Naive thymus-derived CD4-positive, alpha-beta T cell (primary cell): ENCODE results near the gene PTPRE. TPM values are rescaled to one million over a fixed set of nuclear protein-coding genes. Genes with fewer than 3 reads are reported as not detected.
A peak's percentile ranks its signal among the peaks of the same experiment; 100 is the strongest.

ENCODE experiments used
- ATAC-seq: fragments of 150-1000 bp; cut with Tn5 transposase; 2 replicates; pipeline ENCODE4 v1.10.0; 2021; ENCODE audit warnings: mild to moderate bottlenecking, moderate library complexity
- CTCF ChIA-PET: fragments of 350-600 bp; sonication (Branson Sonifier 250); formaldehyde crosslinking; loops from one replicate; lab custom pipeline; 2021; ENCODE audit warnings: antibody characterized with exemption; lab: Charles Lee
- POLR2A ChIA-PET: fragments of 350-600 bp; sonication (Branson Sonifier 250); formaldehyde crosslinking; loops from one replicate; lab custom pipeline; 2021; ENCODE audit warnings: antibody characterized with exemption, inconsistent platforms; lab: Charles Lee
- DNase-seq, 9 donors: peaks; one replicate each; pipeline versions ENCODE4 v3.0.0 to v3.0.0-alpha.2; 2020 to 2022; ENCODE audit warnings: mixed read lengths in 1 of 9
- H3K27ac ChIP-seq: one replicate; pipeline ENCODE4 v1.7.0; 2013; ENCODE audit warnings: mild to moderate bottlenecking, low read depth, low read length, moderate library complexity
- H3K27me3 ChIP-seq, 2 donors: one replicate each; pipeline ENCODE4 v1.7.0; 2013; ENCODE audit warnings: low read length in 2 of 2, mild to moderate bottlenecking in 2 of 2, moderate library complexity in 2 of 2; ENCODE audit not compliant: control insufficient read depth in 2 of 2, insufficient read depth in 2 of 2
- H3K36me3 ChIP-seq, 3 experiments: 1 replicate in 2 of 3; 2 replicates in 1 of 3; pipeline ENCODE4 v1.7.0; 2013; ENCODE audit warnings: low read length in 3 of 3, mild to moderate bottlenecking in 3 of 3, moderate library complexity in 1 of 3; ENCODE audit not compliant: insufficient read depth in 3 of 3, control insufficient read depth in 2 of 3
- H3K4me1 ChIP-seq, 2 donors: one replicate each; pipeline ENCODE4 v1.7.0; 2013; ENCODE audit warnings: low read length in 2 of 2, mild to moderate bottlenecking in 2 of 2, moderate library complexity in 1 of 2; ENCODE audit not compliant: control insufficient read depth in 2 of 2, insufficient read depth in 2 of 2
- H3K4me3 ChIP-seq: 2 replicates; pipeline ENCODE4 v1.7.0; 2013; ENCODE audit warnings: mild to moderate bottlenecking, low read length
- H3K9me3 ChIP-seq, 3 experiments: 1 replicate in 2 of 3; 2 replicates in 1 of 3; pipeline ENCODE4 v1.7.0; 2013; ENCODE audit warnings: low read length in 3 of 3; ENCODE audit not compliant: control insufficient read depth in 2 of 3
- H3K27ac Mint-ChIP-seq, 9 donors: one replicate each; pipeline ENCODE4 v1.8.0; 2020 to 2022; ENCODE audit warnings: mixed read lengths in 9 of 9, mild to moderate bottlenecking in 8 of 9, moderate library complexity in 5 of 9, inconsistent platforms in 2 of 9
- H3K27me3 Mint-ChIP-seq, 5 donors: one replicate each; pipeline ENCODE4 v1.8.0; 2021 to 2022; ENCODE audit warnings: mixed read lengths in 5 of 5, mild to moderate bottlenecking in 1 of 5
- H3K36me3 Mint-ChIP-seq, 5 donors: one replicate each; pipeline ENCODE4 v1.8.0; 2020 to 2022; ENCODE audit warnings: mixed read lengths in 5 of 5, mild to moderate bottlenecking in 3 of 5, inconsistent platforms in 1 of 5
- H3K4me1 Mint-ChIP-seq, 7 donors: one replicate each; pipeline ENCODE4 v1.8.0; 2020 to 2022; ENCODE audit warnings: mixed read lengths in 7 of 7, mild to moderate bottlenecking in 3 of 7, inconsistent platforms in 1 of 7
- H3K4me3 Mint-ChIP-seq, 10 donors: one replicate each; pipeline ENCODE4 v1.8.0; 2020 to 2022; ENCODE audit warnings: mild to moderate bottlenecking in 10 of 10, mixed read lengths in 10 of 10, moderate library complexity in 6 of 10, inconsistent platforms in 2 of 10
- H3K9me3 Mint-ChIP-seq, 11 donors: one replicate each; pipeline ENCODE4 v1.8.0; 2020 to 2022; ENCODE audit warnings: mixed read lengths in 11 of 11, mild to moderate bottlenecking in 4 of 11, inconsistent platforms in 1 of 11, moderate library complexity in 1 of 11
- intact Hi-C, 2 donors: fragments of 100-400 bp; cut with micrococcal nuclease; formaldehyde crosslinking; loops; one replicate each; pipeline ENCODE4 v1.15.1; 2023
- polyA plus RNA-seq, 2 donors: library from polyadenylated mRNA; unstranded; fragments of 300-500 nt; fragmentation: Illumina TruSeq; gene quantifications; one replicate each; pipeline ENCODE4 v1.2.3, GENCODE V29; 2021
- total RNA-seq, 6 experiments: library from RNA in 5 of 6; stranded (reverse) in 5 of 6; gene quantifications; 1 replicate in 5 of 6; 2 replicates in 1 of 6; pipeline ENCODE4 v1.2.3 and lab custom pipeline; 2021 to 2026

Gene PTPRE, protein sequence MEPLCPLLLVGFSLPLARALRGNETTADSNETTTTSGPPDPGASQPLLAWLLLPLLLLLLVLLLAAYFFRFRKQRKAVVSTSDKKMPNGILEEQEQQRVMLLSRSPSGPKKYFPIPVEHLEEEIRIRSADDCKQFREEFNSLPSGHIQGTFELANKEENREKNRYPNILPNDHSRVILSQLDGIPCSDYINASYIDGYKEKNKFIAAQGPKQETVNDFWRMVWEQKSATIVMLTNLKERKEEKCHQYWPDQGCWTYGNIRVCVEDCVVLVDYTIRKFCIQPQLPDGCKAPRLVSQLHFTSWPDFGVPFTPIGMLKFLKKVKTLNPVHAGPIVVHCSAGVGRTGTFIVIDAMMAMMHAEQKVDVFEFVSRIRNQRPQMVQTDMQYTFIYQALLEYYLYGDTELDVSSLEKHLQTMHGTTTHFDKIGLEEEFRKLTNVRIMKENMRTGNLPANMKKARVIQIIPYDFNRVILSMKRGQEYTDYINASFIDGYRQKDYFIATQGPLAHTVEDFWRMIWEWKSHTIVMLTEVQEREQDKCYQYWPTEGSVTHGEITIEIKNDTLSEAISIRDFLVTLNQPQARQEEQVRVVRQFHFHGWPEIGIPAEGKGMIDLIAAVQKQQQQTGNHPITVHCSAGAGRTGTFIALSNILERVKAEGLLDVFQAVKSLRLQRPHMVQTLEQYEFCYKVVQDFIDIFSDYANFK
- 100 to 1,000 TPM in 1 of 5 experiments, 10 to 100 TPM in 4; 25.4 to 237 (median 29.1) TPM for total RNA-seq
- 1 to 10 TPM; 6.6 to 9.4 TPM for polyA plus RNA-seq
- 35.0 reads per million, percentile 63 among the genes with 10 or more reads in this experiment for total RNA-seq (lab: John Stamatoyannopoulos, UW)

DNA sequence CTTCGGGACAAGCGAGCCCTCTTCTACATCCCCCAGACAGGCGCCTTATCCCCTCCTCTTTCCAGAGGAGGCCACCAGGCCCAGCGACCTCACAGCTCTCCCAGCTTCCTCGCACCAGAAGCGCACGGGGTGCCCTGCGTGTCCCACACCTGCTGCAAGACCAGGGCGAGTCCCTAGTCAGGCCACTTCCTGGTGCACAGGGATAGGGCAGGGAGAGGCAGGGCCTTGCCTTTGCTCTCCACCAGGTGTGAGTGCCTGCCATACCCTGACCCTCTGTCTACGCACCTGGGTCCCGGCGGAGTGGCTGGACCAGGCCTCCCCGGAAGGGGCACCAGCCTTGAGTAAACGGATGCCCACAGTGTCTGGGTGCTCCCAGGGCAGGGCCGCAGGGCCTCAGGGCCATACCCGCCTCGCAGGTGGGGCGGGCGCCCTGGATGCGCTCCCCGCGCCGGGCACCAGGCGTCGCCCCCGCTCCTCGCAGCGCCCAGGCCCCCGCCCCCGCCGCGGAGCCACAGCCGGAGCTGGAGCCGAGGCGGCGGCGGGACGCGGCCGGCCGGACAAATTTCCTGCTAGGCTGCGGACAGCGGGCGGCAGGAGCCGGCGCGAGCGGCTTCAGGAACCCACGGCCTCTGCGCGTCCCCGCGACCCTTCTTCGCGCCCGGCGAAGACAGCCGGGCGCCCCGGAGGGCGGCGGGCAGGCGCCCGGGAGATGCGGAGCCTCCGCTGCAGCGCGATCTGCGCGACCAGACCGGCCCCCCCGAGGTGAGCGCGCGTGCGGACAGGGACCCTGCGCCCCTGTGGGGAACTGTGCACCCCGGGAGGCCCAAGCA, at the start of gene PTPRE:
Gene PTPRE (plus strand): TSS at position 556 of the 830 bp plus-strand sequence. CDS start 133,779 bp downstream, outside the sequence.
- ChIA-PET CTCF (interaction anchor here (0.6 to 2.4 kb wide), 9 partner anchors 101 to 300 kb away, joined by 3 to 14 read pairs (median 3); no protein-coding TSS in a partner anchor), POLR2A (no interaction called here)

DNA sequence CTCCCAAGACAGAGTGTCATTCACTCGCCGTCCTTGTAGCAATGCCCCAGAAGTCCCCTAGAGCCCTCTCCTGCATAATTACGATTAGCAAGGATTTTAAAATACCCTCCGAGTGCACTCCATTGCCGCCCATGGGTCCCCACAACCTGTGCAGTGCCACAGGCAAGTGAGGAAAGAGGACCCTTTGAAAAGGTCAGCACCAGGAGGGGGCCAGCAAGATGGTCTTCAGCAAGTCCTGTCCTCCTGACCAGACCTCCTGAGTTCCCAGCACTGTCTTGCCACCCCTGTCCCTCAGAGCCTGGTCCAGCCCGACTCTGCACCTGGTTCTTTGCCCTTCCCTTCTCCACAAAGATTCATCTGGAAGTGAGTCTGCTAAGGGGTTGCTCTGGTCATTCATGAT, 46.3 kb upstream of the PTPRE start:
- DNase-seq (no peak), ATAC-seq (no peak)
- H3K4me1 ChIP-seq: no peaks in the 10 kb centered on the region
- intact Hi-C loops: no loop called here
- no peaks in the 10 kb centered on the region for H3K36me3 ChIP-seq
- no peaks in the 10 kb centered on the region for H3K27me3 ChIP-seq
- H3K4me1 Mint-ChIP-seq: no peaks in the 10 kb centered on the region
- no peak overlapping the region for H3K27ac ChIP-seq
- no peaks in the 10 kb centered on the region for H3K9me3 ChIP-seq
- H3K4me3 ChIP-seq: no peak overlapping the region
- peaks cover 0 to 14% (median 0%) of the 10 kb centered on the region in 5 donors for H3K27me3 Mint-ChIP-seq
- H3K4me3 Mint-ChIP-seq: no peak overlapping the region
- peaks cover 0 to 17% (median 0%) of the 10 kb centered on the region in 5 donors for H3K36me3 Mint-ChIP-seq
- no peak overlapping the region for H3K27ac Mint-ChIP-seq
- ChIA-PET POLR2A (no interaction called here), CTCF (no interaction called here)
- H3K9me3 Mint-ChIP-seq: peaks cover 2 to 22% (median 5%) of the 10 kb centered on the region in 11 donors

More for the DNA sequence above, at the start of gene PTPRE:
- intact Hi-C loops: loop anchor here (1.0 to 5.0 kb wide), 6 partner anchors 86 to 306 kb away; no protein-coding TSS in a partner anchor
- Histone ChIP-seq H3K4me3 (peak within 1 kb of the TSS; percentile 39), H3K27ac (no peak within 1 kb of the TSS), H3K36me3 (no peaks in the 10 kb centered on the region), H3K27me3 (no peaks in the 10 kb centered on the region), H3K9me3 (no peaks in the 10 kb centered on the region), H3K4me1 (no peaks in the 10 kb centered on the region)
- peaks cover 20 to 44% (median 24%) of the 10 kb centered on the region in 5 donors for H3K27me3 Mint-ChIP-seq
- H3K4me1 Mint-ChIP-seq: peaks cover 0 to 8% (median 0%) of the 10 kb centered on the region in 7 donors
- ATAC-seq (peak; percentile 95), DNase-seq (peak; percentile 18 to 82 (median 65))
- no peaks in the 10 kb centered on the region for H3K36me3 Mint-ChIP-seq
- H3K9me3 Mint-ChIP-seq: peaks cover 0 to 1% (median 0%) of the 10 kb centered on the region in 11 donors
- H3K4me3 Mint-ChIP-seq: peak within 1 kb of the TSS; percentile 8 to 61 (median 38)
- H3K27ac Mint-ChIP-seq: no peak within 1 kb of the TSS

DNA sequence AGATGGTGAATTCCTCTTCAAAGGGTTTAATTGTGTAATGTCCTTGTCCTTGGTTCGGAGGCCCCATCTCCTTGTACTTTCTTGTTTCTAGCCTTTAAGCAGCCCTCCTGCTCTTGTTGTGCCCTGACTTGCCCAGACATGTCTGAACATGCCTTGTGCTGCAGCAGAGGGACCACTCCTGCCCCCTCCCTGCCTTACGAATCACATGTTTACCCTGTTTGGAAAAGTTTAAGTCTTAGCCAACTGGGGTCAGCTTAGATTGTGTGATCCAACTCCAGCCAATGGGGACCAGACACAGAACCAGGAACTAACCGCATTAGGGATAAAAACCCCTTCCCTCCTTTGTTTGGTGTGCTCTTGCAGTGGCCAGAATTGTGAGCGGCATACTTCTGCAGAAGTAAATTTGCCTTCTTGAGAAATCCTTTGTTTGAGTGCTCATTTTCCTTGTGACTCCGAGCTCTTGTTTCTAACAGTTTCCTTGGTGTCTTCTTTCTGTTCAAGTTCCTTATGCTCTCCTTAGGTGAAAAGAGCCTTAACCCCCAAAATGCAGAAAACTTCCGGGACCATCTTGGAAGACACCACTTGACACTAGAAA, 43.6 kb upstream of the PTPRE start:
- ATAC-seq (no peak), DNase-seq (no peak)
- no peak overlapping the region for H3K4me3 Mint-ChIP-seq
- H3K27ac ChIP-seq: no peak overlapping the region
- no peaks in the 10 kb centered on the region for H3K9me3 ChIP-seq
- CTCF ChIA-PET: no interaction called here
- H3K27me3 Mint-ChIP-seq: peaks cover 0 to 32% (median 16%) of the 10 kb centered on the region in 5 donors
- intact Hi-C loops: no loop called here
- H3K4me1 Mint-ChIP-seq: no peaks in the 10 kb centered on the region
- H3K9me3 Mint-ChIP-seq: peaks cover 2 to 26% (median 5%) of the 10 kb centered on the region in 11 donors
- H3K36me3 ChIP-seq: no peaks in the 10 kb centered on the region
- H3K4me3 ChIP-seq: no peak overlapping the region
- POLR2A ChIA-PET: no interaction called here
- no peak overlapping the region for H3K27ac Mint-ChIP-seq
- H3K27me3 ChIP-seq: no peaks in the 10 kb centered on the region
- no peaks in the 10 kb centered on the region for H3K4me1 ChIP-seq
- H3K36me3 Mint-ChIP-seq: peaks cover 0 to 17% (median 0%) of the 10 kb centered on the region in 5 donors

DNA sequence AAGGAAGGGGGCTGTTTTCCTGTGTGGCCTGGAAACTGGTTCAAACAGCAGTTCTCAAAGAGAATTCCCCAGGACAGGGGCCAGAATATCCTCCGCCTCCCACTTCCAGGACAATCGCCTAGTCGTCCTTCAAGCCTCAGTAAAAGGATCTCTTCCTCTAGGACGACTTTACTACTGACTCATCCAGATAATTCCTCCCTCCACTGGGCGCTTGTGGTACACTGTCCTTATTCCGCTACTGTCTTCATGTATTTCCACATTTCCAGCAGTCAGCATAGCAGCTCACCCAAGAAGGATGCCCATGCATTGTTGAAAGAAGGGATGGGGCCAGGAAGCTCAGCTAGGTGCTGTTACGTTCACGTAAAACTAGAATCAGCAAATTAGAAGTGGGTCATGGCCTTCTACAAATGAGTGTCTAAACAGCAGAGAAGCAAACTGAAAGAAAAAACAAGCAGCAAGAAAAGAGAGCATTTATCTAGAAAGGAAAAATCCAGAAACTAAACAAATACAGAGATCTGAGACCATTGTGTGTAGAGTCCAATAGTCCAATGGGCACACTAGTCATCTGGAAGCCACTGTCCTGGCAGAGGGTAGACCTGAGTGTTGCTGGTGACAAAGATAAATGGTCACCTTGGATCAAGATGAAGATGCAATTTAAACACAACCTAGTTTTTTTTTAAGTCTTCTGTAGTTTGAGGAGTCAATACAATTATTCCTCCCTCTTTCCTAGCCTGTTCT, 40.5 kb upstream of the PTPRE start:
- peaks cover 0 to 2% (median 0%) of the 10 kb centered on the region in 7 donors for H3K4me1 Mint-ChIP-seq
- peaks cover 4 to 44% (median 14%) of the 10 kb centered on the region in 11 donors for H3K9me3 Mint-ChIP-seq
- H3K4me3 ChIP-seq: no peak overlapping the region
- no peak overlapping the region for H3K27ac Mint-ChIP-seq
- POLR2A ChIA-PET: no interaction called here
- no peaks in the 10 kb centered on the region for H3K27me3 ChIP-seq
- intact Hi-C loops: no loop called here
- peaks cover 14 to 59% (median 30%) of the 10 kb centered on the region in 5 donors for H3K27me3 Mint-ChIP-seq
- ATAC-seq (no peak), DNase-seq (no peak)
- H3K36me3 ChIP-seq: no peaks in the 10 kb centered on the region
- no peaks in the 10 kb centered on the region for H3K9me3 ChIP-seq
- H3K36me3 Mint-ChIP-seq: peaks cover 0 to 17% (median 5%) of the 10 kb centered on the region in 5 donors
- H3K4me1 ChIP-seq: no peaks in the 10 kb centered on the region
- no peak overlapping the region for H3K27ac ChIP-seq
- no peak overlapping the region for H3K4me3 Mint-ChIP-seq
- CTCF ChIA-PET: no interaction called here

DNA sequence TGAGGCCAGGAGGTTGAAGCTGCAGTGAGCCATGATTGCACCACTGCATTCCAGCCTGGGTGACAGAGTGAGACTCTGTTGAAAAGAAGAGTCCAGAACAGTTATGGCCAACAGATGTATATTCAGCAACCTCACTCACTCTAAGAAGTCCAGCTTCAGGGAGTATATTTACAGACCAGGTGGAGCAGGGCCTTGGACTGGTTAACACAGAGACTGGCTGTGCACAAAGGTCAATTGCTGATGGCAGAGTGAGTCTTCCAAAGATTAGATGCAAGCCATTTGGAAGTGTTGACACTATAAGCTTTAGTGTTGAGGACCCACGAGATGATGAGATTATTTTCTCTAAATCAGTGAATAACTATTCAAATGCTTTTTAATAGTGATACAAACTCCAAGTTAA, 39.1 kb upstream of the PTPRE start:
- H3K36me3 ChIP-seq: no peaks in the 10 kb centered on the region
- Mint-ChIP-seq H3K36me3 (peaks cover 0 to 16% (median 5%) of the 10 kb centered on the region in 5 donors), H3K27ac (no peak overlapping the region), H3K4me3 (no peak overlapping the region), H3K9me3 (peaks cover 4 to 41% (median 14%) of the 10 kb centered on the region in 11 donors), H3K4me1 (peaks cover 0 to 2% (median 0%) of the 10 kb centered on the region in 7 donors), H3K27me3 (peaks cover 17 to 66% (median 36%) of the 10 kb centered on the region in 5 donors)
- no peak overlapping the region for H3K27ac ChIP-seq
- ChIA-PET POLR2A (no interaction called here), CTCF (no interaction called here)
- intact Hi-C loops: no loop called here
- H3K27me3 ChIP-seq: no peaks in the 10 kb centered on the region
- no peaks in the 10 kb centered on the region for H3K4me1 ChIP-seq
- ATAC-seq (no peak), DNase-seq (no peak)
- H3K4me3 ChIP-seq: no peak overlapping the region
- no peaks in the 10 kb centered on the region for H3K9me3 ChIP-seq
